Glomerular endothelial cell (primary cell): ENCODE results near the gene CTDP1. TPM values are rescaled to one million over a fixed set of nuclear protein-coding genes. Genes with fewer than 3 reads are reported as not detected.

Source experiments
- DNase-seq: peaks from one replicate; pipeline ENCODE4 v3.0.0-alpha.2; 2011; ENCODE audit warnings: low read depth, low spot score; ENCODE audit errors: extremely low read depth
- total RNA-seq: library from RNA; depleted of rRNA; stranded (reverse); fragments of >200 nt; gene quantifications from 2 replicates; pipeline ENCODE4 v1.2.3, GENCODE V29; 2015

CTDP1 gene
- total RNA-seq, 1 donor from 2014 or later = 34.1 TPM

DNA sequence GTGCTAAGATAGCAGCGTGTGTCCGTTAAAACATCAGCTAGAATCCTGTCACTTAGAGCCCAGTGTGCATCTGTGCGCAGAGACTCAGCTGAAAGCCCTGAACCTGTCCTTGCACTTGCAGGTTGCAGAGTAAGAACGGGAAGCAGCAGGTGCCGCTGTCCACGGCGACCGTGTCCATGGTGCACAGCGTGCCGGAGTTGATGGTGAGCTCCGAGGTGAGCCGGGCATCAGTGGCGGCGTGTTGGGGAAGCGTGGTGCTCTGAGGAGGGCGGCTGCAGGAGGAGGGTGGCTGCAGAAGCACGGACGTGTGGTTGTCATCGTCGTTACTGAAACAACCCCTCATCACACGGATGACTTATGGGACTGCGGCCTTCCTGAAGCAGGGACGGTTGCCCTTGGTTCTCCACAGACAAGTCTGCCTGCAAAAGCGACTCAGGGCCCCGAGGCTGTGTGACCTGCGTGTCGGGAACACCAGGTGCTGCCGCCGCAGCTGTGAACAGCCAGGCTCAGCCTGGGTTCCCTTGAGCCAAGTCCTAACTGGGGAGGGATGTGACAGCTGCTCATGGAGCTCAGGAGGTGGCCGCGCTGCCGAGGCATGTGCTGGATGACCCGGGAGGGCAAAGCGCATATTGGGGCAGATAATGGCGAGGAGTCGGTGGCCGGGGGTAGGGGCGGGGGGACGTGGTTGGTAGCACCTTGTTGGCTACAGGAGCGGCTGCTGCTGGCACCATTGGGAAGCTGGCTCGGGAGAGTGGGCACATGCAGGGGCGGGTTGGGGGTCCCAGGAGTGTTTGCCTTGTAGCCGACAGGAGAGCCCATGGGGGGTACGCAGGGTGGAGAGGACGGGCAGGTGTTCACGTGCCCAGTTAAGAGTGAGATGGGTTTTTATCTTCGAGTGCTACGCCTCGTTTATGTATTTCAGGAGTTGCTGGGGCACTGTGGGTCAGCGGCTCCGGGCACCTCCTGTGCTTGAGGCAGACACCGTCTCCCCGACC lies 16.6 kb downstream of the CTDP1 start:
- DNase-seq = no peak

DNA sequence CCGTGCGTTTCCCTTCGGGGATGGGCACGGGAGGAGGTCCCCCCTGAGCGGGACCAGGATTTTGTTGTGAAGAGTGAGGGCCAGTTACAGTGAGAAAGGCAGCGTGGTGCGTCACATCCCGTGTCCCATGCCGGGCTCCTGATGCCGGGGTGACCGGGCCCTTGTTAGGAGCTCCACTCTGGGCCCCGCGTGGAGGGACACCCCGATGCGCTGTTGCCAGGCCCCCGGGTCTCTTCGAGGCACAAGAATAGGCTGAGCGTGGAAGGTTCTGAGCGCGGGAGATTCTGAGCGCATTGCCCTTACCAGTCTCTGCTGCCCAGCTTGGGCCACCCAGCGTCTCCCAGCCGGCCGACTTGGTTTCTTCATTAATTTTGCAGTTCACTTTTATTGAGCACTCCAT lies 17.6 kb downstream of the CTDP1 start:
- DNase-seq = no peak

DNA sequence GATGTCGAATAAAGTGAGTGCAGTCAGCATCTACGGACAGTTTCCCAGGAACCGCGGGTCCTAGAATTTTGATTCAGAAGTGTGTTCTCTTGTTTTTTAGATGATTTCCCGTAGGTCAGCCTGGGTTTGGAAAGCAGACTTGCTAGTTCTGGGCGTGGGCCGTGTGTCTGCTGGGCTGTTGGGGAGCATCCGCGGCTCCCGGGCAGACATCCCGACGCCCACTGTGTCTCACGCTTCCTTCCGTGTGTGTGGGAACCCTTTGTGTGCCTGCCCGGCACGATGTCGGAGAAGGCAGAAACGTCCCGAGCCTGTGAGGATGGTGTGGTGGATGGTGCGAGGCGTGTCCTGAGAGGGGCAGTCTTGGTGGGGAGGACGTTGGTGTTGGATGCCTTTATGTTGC lies 18.4 kb downstream of the CTDP1 start:
- no peak for DNase-seq

GRCh38 chr18:79698668-79699335 lies 19.2 kb downstream of the CTDP1 start:
- DNase-seq = no peak

GRCh38 chr18:79699653-79700052 lies 20.1 kb downstream of the CTDP1 start:
- DNase-seq = no peak

- no peak for DNase-seq
Measured at GRCh38 chr18:79702906-79703305, 23.3 kb downstream of the CTDP1 start.

GRCh38 chr18:79704631-79705030 lies 25.0 kb downstream of the CTDP1 start:
- DNase-seq = no peak

- DNase-seq = no peak
Measured at GRCh38 chr18:79705272-79705671, 25.7 kb downstream of the CTDP1 start.

GRCh38 chr18:79706006-79706405 lies 26.4 kb downstream of the CTDP1 start:
- DNase-seq = no peak

DNA sequence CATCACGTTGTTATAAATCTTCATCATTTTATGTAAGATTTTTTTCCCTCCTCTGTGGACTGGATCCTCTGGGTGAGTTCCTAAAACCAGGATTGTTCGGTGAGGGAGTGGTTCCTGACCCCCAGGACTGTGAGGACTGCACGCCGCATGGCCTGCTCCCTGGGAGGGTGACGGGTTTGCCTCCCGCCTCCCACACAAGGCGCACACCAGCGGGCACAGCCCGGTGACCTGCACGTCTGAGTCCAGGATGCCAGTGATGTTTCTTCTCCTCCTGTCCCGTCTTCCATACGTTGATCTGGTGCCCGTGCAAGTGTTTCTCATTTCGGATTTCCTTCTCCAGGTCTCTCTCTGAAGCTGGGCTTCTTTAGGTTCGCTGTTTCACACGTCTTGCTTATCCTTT lies 27.1 kb downstream of the CTDP1 start:
- no peak for DNase-seq

DNA sequence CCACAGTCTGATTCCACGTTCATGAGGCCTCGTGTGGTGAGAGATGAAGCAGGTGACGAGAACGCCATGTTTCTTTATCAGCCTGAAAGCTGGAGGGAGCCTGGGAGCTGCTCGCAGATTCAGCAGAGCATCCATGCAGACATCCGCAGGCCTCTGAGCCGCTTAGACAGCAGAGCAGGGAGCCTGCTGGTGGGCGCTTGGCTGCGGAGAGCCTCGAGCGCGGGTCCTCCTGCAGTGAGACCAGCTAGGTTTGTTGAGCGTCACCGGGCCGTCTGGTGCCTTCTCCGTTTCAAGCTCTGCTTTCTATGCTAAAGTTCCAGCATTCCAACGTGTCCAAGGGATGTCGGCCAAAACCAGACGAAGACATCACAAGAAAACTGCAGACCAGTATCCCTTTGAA lies 27.6 kb downstream of the CTDP1 start:
- DNase-seq = no peak

GRCh38 chr18:79707671-79708070 lies 28.1 kb downstream of the CTDP1 start:
- DNase-seq = no peak

DNA sequence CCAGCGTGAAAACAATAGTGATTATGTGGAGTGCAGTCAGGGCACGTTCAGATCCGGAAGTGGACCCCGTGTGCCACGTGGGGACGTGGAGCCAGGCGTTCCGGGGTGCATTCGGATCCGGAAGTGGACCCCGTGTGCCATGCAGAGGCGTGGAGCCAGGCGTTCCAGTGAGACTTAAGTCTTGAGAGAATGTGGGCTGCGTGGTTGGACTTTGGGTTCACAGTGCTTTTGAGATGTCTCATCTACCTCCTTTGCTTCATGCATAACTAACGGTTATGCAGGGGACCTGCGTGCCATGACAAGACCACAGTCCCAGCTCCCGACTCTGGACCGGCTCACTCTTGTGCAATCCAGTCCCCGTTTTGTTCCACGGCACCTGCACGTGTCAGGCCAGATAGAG lies 28.8 kb downstream of the CTDP1 start:
- DNase-seq = no peak

DNA sequence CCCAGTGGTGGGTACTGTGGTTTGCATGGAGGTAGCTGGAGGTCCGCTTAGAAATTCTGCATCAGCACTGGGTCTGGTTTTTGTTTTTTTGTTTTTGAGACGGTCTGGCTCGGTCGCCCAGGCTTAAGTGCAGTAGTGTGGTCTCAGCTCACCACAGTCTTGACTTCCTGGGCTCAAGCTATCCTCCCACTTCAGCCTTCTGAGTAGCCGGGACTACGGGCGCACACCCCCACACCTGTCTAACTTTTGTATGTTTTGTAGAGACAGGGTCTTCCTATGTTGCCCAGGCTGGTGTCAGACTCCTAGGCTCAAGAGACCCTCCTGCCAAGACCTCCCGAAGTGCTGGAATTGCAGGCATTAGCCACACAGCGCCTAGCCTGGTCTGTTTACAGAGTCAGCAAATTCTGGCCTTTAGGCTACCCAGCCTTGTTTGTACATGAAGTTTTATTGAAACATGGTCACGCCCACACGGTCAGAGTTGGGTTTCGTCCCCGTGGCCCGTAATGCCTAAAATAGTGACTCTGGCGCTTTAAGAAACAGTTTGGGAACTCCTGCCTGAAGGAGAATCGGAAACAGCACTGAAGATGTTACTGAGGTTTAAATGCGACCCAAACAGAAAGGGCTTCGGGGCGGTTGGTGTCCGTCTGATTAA lies 32.7 kb downstream of the CTDP1 start:
- no peak for DNase-seq

- DNase-seq = no peak
Measured at GRCh38 chr18:79713341-79713740, 33.7 kb downstream of the CTDP1 start.

DNA sequence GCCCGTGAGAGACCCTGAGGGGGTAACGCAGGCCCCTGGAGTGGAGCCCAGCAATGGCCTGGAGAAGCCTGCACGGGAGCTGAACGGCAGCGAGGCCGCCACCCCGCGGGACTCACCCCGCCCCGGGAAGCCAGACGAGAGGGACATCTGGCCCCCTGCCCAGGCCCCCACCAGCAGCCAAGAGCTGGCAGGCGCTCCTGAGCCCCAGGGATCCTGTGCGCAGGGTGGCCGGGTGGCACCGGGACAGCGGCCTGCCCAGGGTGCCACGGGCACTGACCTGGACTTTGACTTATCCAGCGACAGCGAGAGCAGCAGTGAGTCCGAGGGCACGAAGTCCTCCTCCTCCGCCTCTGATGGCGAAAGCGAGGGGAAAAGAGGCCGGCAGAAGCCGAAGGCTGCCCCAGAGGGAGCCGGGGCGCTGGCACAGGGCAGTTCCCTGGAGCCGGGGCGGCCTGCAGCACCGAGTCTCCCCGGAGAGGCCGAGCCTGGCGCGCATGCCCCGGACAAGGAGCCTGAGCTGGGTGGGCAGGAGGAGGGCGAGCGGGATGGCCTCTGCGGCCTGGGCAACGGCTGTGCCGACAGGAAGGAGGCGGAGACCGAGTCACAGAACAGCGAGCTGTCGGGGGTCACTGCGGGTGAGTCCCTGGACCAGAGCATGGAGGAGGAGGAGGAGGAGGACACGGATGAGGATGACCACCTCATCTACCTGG lies 35.1 kb downstream of the CTDP1 start:
- DNase-seq = no peak

- DNase-seq = no peak
Measured at GRCh38 chr18:79715280-79715679, 35.7 kb downstream of the CTDP1 start.

GRCh38 chr18:79717059-79717458 lies 37.5 kb downstream of the CTDP1 start:
- DNase-seq = no peak

- DNase-seq = no peak
Measured at GRCh38 chr18:79717555-79718074, 38.0 kb downstream of the CTDP1 start.

DNA sequence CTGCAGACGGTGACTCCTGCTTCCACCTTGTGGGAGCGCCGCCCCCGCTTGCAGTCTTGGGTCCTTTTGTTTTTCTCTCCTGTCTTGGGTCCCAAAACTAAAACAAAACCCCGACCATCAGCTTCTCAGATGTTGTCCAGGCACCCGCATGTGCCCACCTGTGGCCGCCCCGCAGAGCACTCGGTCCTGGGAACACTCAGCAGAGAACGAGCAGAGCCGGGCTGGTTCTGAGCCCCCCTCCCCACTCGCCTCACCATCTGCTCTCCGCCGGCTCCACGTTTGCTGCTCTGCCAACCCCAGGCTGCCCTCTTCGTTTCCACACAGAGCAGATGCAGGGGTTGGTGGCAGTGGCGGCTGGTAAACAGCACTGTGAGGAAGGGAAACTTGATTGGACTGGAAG lies 38.5 kb downstream of the CTDP1 start:
- no peak for DNase-seq
